Right lobe of liver (tissue), 4 donors: Measurements from ENCODE around the gene SOX21.

Source experiments
- POLR2A ChIP-seq: fragments of 450-650 bp; IDR thresholded peaks from one replicate; pipeline ENCODE4 v1.6.1; 2017; ENCODE audit warnings: antibody characterized with exemption, mild to moderate bottlenecking
- TF ChIP-seq, protein P1 (sequence below), 4 donors: fragments of 200-600 bp in 3 of 4; fragments of 450-650 bp in 1 of 4; IDR thresholded peaks; one replicate each; pipeline versions ENCODE4 v1.5.1 to v1.8.0; 2016 to 2022; ENCODE audit warnings: antibody characterized with exemption in 4 of 4, mild to moderate bottlenecking in 2 of 4
- donor health status: DM: no; HTN: no; CAD: no.
- donor health status: DM: no; HTN: no; CAD: no.
- donor health status: DM: no; HTN: yes; CAD: no.

DNA sequence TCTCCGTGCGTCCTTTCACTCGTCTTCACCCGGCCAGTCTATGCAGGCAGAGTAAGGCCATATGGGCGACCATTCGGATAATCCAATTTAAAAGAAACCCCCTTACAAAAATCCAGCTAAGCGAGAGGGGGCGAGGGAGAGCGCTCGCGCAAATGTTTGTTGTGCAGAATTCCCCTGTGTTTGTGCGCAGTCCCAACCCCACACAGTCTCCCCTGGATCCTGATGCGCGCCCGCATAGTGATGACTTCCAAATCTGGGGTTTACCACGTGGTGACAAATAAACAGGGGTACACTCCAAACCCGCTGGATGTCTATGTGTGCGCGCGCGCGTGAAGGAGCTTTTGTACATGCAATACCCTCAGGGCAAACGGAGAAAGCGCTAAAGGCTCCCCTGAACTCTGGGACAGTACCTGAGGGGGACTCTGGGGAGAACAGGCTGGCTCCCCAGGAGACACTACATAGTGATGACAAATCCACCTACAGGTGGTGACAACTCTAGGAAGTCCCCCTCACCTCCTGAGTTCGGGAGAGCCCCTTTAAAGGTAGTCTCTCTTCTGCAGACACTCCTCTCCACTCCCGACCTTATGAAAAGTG lies 8.5 kb downstream of the SOX21 start:
- TF ChIP-seq, protein P1, sequence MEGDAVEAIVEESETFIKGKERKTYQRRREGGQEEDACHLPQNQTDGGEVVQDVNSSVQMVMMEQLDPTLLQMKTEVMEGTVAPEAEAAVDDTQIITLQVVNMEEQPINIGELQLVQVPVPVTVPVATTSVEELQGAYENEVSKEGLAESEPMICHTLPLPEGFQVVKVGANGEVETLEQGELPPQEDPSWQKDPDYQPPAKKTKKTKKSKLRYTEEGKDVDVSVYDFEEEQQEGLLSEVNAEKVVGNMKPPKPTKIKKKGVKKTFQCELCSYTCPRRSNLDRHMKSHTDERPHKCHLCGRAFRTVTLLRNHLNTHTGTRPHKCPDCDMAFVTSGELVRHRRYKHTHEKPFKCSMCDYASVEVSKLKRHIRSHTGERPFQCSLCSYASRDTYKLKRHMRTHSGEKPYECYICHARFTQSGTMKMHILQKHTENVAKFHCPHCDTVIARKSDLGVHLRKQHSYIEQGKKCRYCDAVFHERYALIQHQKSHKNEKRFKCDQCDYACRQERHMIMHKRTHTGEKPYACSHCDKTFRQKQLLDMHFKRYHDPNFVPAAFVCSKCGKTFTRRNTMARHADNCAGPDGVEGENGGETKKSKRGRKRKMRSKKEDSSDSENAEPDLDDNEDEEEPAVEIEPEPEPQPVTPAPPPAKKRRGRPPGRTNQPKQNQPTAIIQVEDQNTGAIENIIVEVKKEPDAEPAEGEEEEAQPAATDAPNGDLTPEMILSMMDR (IDR thresholded peaks at IDR 0.05) = no peak
- TF ChIP-seq POLR2A = no peak
